OCI-LY7 (cell line): ENCODE measurements around the gene C17orf67. TPM values are rescaled to one million over a fixed set of nuclear protein-coding genes. Genes with fewer than 3 reads are reported as not detected.
A peak's percentile ranks its signal among the peaks of the same experiment; 100 is the strongest.

ENCODE experiments used
- BruUV-seq: library from RNA; stranded (reverse); fragments of 400-500 nt; replicated peaks from 2 replicates; lab custom pipeline; 2021; lab: Mats Ljungman, UMichigan
- CTCF ChIA-PET: fragments of 300-600 bp; sonication (Branson Sonifier 250); formaldehyde crosslinking; loops from one replicate; lab custom pipeline; 2022; ENCODE audit warnings: antibody characterized with exemption; ENCODE audit not compliant: unreplicated experiment; lab: Charles Lee
- POLR2A ChIA-PET: fragments of 300-600 bp; sonication (Branson Sonifier 250); formaldehyde crosslinking; loops from one replicate; lab custom pipeline; 2022; ENCODE audit warnings: antibody characterized with exemption; lab: Charles Lee
- DNase-seq: peaks from one replicate; pipeline ENCODE4 v3.0.0-alpha.2; 2015; ENCODE audit warnings: low spot score
- H2AFZ ChIP-seq: fragments of 200-600 bp; sonication (generic), shearing (Covaris generic); 2 replicates; pipeline ENCODE4 v1.6.1; 2014; ENCODE audit warnings: mild to moderate bottlenecking, antibody characterized with exemption, low read length, moderate library complexity
- H3K27ac ChIP-seq: fragments of 200-600 bp; sonication (generic); 2 replicates; pipeline ENCODE4 v1.5.1; 2014; ENCODE audit warnings: mixed run types, low read depth, mild to moderate bottlenecking, moderate library complexity, low read length, inconsistent platforms; ENCODE audit not compliant: poor library complexity, severe bottlenecking
- H3K36me3 ChIP-seq: fragments of 200-600 bp; sonication (generic); 2 replicates; pipeline ENCODE4 v1.6.1; 2014; ENCODE audit warnings: mild to moderate bottlenecking, antibody characterized with exemption, low read length, moderate library complexity, mixed read lengths; ENCODE audit not compliant: insufficient read depth
- H3K4me1 ChIP-seq: fragments of 200-600 bp; sonication (generic); 2 replicates; pipeline ENCODE4 v1.5.1; 2014; ENCODE audit warnings: mild to moderate bottlenecking, low read length; ENCODE audit not compliant: insufficient read depth, poor library complexity, severe bottlenecking
- H3K4me2 ChIP-seq: fragments of 200-600 bp; sonication (generic); 2 replicates; pipeline ENCODE4 v1.6.1; 2014; ENCODE audit warnings: mild to moderate bottlenecking, low read length
- H3K4me3 ChIP-seq: fragments of 200-600 bp; sonication (generic); 2 replicates; pipeline ENCODE4 v1.5.1; 2014; ENCODE audit warnings: mild to moderate bottlenecking, low read depth, low read length; ENCODE audit not compliant: poor library complexity, severe bottlenecking
- H3K79me2 ChIP-seq: fragments of 200-600 bp; sonication (generic); 2 replicates; pipeline ENCODE4 v1.6.1; 2016; ENCODE audit warnings: low read depth, mild to moderate bottlenecking, low read length, moderate library complexity, mixed read lengths; ENCODE audit not compliant: insufficient read depth
- H3K9me2 ChIP-seq: fragments of 200-600 bp; sonication (generic); 2 replicates; pipeline ENCODE4 v1.6.1; 2016; ENCODE audit warnings: mild to moderate bottlenecking, low read length, mixed read lengths; ENCODE audit not compliant: insufficient read depth
- H3K9me3 ChIP-seq: fragments of 200-600 bp; sonication (generic); 2 replicates; pipeline ENCODE4 v1.6.1; 2014; ENCODE audit warnings: mild to moderate bottlenecking, mixed run types, low read length, mixed read lengths
- H4K20me1 ChIP-seq: fragments of 200-600 bp; sonication (generic); 2 replicates; pipeline ENCODE4 v1.6.1; 2014; ENCODE audit warnings: mild to moderate bottlenecking, antibody characterized with exemption, low read length, moderate library complexity, mixed read lengths; ENCODE audit not compliant: insufficient read depth
- CTCF ChIP-seq: fragments of 200-600 bp; sonication (generic); conservative IDR thresholded peaks from 2 replicates; pipeline ENCODE4 v1.5.1; 2014; ENCODE audit warnings: mild to moderate bottlenecking, antibody characterized with exemption, low read length, moderate library complexity, mixed read lengths
- EZH2phosphoT487 ChIP-seq: fragments of 200-600 bp; sonication (generic); IDR thresholded peaks from 2 replicates; pipeline ENCODE4 v1.6.1; 2018; ENCODE audit warnings: low read depth, borderline replicate concordance, mild to moderate bottlenecking, mixed run types, antibody characterized with exemption, low read length, moderate library complexity, mixed read lengths
- intact Hi-C: fragments of 100-400 bp; cut with micrococcal nuclease; formaldehyde crosslinking; loops from one replicate; pipeline ENCODE4 v1.10.0; 2022; ENCODE audit not compliant: unreplicated experiment
- total RNA-seq, 2 experiments: library from RNA; depleted of rRNA in 1 of 2; stranded (reverse); fragments of >200 nt in 1 of 2; shearing (Covaris generic) in 1 of 2; gene quantifications; 2 replicates each; pipeline ENCODE4 v1.2.3, GENCODE V29; 2014 to 2022

Gene C17orf67
- total RNA-seq, 2 experiments from 2014 or later: 5.2 to 5.4 TPM

GRCh38 chr17:56861899-56862298 is 28.2 kb upstream of the C17orf67 start:
- no peaks in the 10 kb centered on the region for H3K9me3 ChIP-seq
- intact Hi-C loops: no loop called here
- DNase-seq: no peak
- H2AFZ ChIP-seq: no peak overlapping the region
- no peaks in the 10 kb centered on the region for H4K20me1 ChIP-seq
- peaks cover 9% of the 10 kb centered on the region for H3K4me1 ChIP-seq
- no peaks in the 10 kb centered on the region for H3K79me2 ChIP-seq
- H3K27ac ChIP-seq: no peak overlapping the region
- no peak for TF ChIP-seq EZH2phosphoT487
- no peak for TF ChIP-seq CTCF
- H3K9me2 ChIP-seq: no peaks in the 10 kb centered on the region
- no TSS peak for BruUV-seq
- no peak overlapping the region for H3K4me2 ChIP-seq
- CTCF ChIA-PET: no interaction called here
- peaks cover 58% of the 10 kb centered on the region for H3K36me3 ChIP-seq
- H3K4me3 ChIP-seq: no peak overlapping the region
- POLR2A ChIA-PET: interaction anchor here (0.6 to 0.7 kb wide), 2 partner anchors 10 to 48 kb away, joined by 3 read pairs; no protein-coding TSS in a partner anchor

GRCh38 chr17:56851008-56851407 is 17.3 kb upstream of the C17orf67 start:
- no peak overlapping the region for H3K4me3 ChIP-seq
- no peaks in the 10 kb centered on the region for H4K20me1 ChIP-seq
- no peak overlapping the region for H3K27ac ChIP-seq
- DNase-seq: no peak
- H3K9me3 ChIP-seq: no peaks in the 10 kb centered on the region
- H3K9me2 ChIP-seq: 0 out of 2 replicates have a peak, but pooled peaks cover 4% of the 10 kb centered on the region
- TF ChIP-seq CTCF (no peak), EZH2phosphoT487 (no peak)
- CTCF ChIA-PET: interaction anchor here (1.2 kb wide), 1 partner anchor 14 kb away, joined by 3 read pairs; no protein-coding TSS in a partner anchor
- no peak overlapping the region for H2AFZ ChIP-seq
- H3K4me2 ChIP-seq: peak overlapping the region; percentile 26
- intact Hi-C loops: no loop called here
- H3K36me3 ChIP-seq: peaks cover 50% of the 10 kb centered on the region
- no TSS peak for BruUV-seq
- POLR2A ChIA-PET: interaction anchor here (1.8 kb wide), 1 partner anchor 13 kb away, joined by 5 read pairs; no protein-coding TSS in a partner anchor
- no peaks in the 10 kb centered on the region for H3K79me2 ChIP-seq
- peaks cover 14% of the 10 kb centered on the region for H3K4me1 ChIP-seq

- no peak overlapping the region for H3K4me3 ChIP-seq
- ChIA-PET CTCF (interaction anchor here (1.2 kb wide), 1 partner anchor 14 kb away, joined by 3 read pairs; no protein-coding TSS in a partner anchor), POLR2A (interaction anchor here (1.8 kb wide), 1 partner anchor 13 kb away, joined by 5 read pairs; no protein-coding TSS in a partner anchor)
- BruUV-seq: no TSS peak
- H4K20me1 ChIP-seq: no peaks in the 10 kb centered on the region
- no peak overlapping the region for H2AFZ ChIP-seq
- DNase-seq: no peak
- peak overlapping the region; percentile 26 for H3K4me2 ChIP-seq
- H3K4me1 ChIP-seq: peaks cover 14% of the 10 kb centered on the region
- H3K79me2 ChIP-seq: no peaks in the 10 kb centered on the region
- H3K27ac ChIP-seq: no peak overlapping the region
- TF ChIP-seq EZH2phosphoT487: no peak
- no peak for TF ChIP-seq CTCF
- intact Hi-C loops: no loop called here
- peaks cover 49% of the 10 kb centered on the region for H3K36me3 ChIP-seq
- H3K9me2 ChIP-seq: 0 out of 2 replicates have a peak, but pooled peaks cover 4% of the 10 kb centered on the region
- H3K9me3 ChIP-seq: no peaks in the 10 kb centered on the region
Observed at GRCh38 chr17:56850591-56850990, 16.9 kb upstream of the C17orf67 start.
